ENCODE results near the gene GALNT7.

Gene GALNT7

GRCh38 chr4:173258866-173259265 lies 90.3 kb downstream of the GALNT7 start:
- no peak for TF ChIP-seq CTCF (IDR thresholded peaks at IDR 0.05; ENCODE audit: low read depth, low read length)
- H3K27ac ChIP-seq = no peak overlapping the region
- H3K9me3 ChIP-seq (ENCODE audit: severe bottlenecking) = no peaks in the 10 kb centered on the region
- no peaks in the 10 kb centered on the region for H3K27me3 ChIP-seq (ENCODE audit: insufficient read depth, low read depth, severe bottlenecking)
- DNase-seq = no peak
- no peaks in the 10 kb centered on the region for H3K36me3 ChIP-seq
- no peak overlapping the region for H3K4me3 ChIP-seq (ENCODE audit: low read depth, low read length)

GRCh38 chr4:173259310-173259709 lies 90.7 kb downstream of the GALNT7 start:
- no peaks in the 10 kb centered on the region for H3K36me3 ChIP-seq
- no peak for TF ChIP-seq CTCF (IDR thresholded peaks at IDR 0.05; ENCODE audit: low read depth, low read length)
- no peak overlapping the region for H3K27ac ChIP-seq
- H3K9me3 ChIP-seq (ENCODE audit: severe bottlenecking) = no peaks in the 10 kb centered on the region
- DNase-seq = no peak
- H3K27me3 ChIP-seq (ENCODE audit: insufficient read depth, low read depth, severe bottlenecking) = no peaks in the 10 kb centered on the region
- no peak overlapping the region for H3K4me3 ChIP-seq (ENCODE audit: low read depth, low read length)

GRCh38 chr4:173261052-173261451 lies 92.4 kb downstream of the GALNT7 start:
- no peaks in the 10 kb centered on the region for H3K27me3 ChIP-seq (ENCODE audit: insufficient read depth, low read depth, severe bottlenecking)
- H3K36me3 ChIP-seq = no peaks in the 10 kb centered on the region
- H3K9me3 ChIP-seq (ENCODE audit: severe bottlenecking) = no peaks in the 10 kb centered on the region
- H3K4me3 ChIP-seq (ENCODE audit: low read depth, low read length) = no peak overlapping the region
- H3K27ac ChIP-seq = no peak overlapping the region
- TF ChIP-seq CTCF (IDR thresholded peaks at IDR 0.05; ENCODE audit: low read depth, low read length) = no peak
- DNase-seq = no peak

- no peaks in the 10 kb centered on the region for H3K27me3 ChIP-seq (ENCODE audit: insufficient read depth, low read depth, severe bottlenecking)
- no peaks in the 10 kb centered on the region for H3K36me3 ChIP-seq
- H3K4me3 ChIP-seq (ENCODE audit: low read depth, low read length) = no peak overlapping the region
- no peaks in the 10 kb centered on the region for H3K9me3 ChIP-seq (ENCODE audit: severe bottlenecking)
- DNase-seq = no peak
- TF ChIP-seq CTCF (IDR thresholded peaks at IDR 0.05; ENCODE audit: low read depth, low read length) = no peak
- no peak overlapping the region for H3K27ac ChIP-seq
Measured at GRCh38 chr4:173262375-173262774, 93.8 kb downstream of the GALNT7 start.

- Histone ChIP-seq H3K27me3 (ENCODE audit: insufficient read depth, low read depth, severe bottlenecking) (no peaks in the 10 kb centered on the region), H3K27ac (no peak overlapping the region), H3K4me3 (ENCODE audit: low read depth, low read length) (no peak overlapping the region), H3K9me3 (ENCODE audit: severe bottlenecking) (no peaks in the 10 kb centered on the region), H3K36me3 (no peaks in the 10 kb centered on the region)
- TF ChIP-seq CTCF (IDR thresholded peaks at IDR 0.05; ENCODE audit: low read depth, low read length) = no peak
- DNase-seq = no peak
Measured at GRCh38 chr4:173264245-173264644, 95.6 kb downstream of the GALNT7 start.

GRCh38 chr4:173264684-173265185 lies 96.1 kb downstream of the GALNT7 start:
- DNase-seq = no peak
- H3K27ac ChIP-seq = no peak overlapping the region
- no peak for TF ChIP-seq CTCF (IDR thresholded peaks at IDR 0.05; ENCODE audit: low read depth, low read length)
- no peaks in the 10 kb centered on the region for H3K36me3 ChIP-seq
- H3K9me3 ChIP-seq (ENCODE audit: severe bottlenecking) = no peaks in the 10 kb centered on the region
- no peak overlapping the region for H3K4me3 ChIP-seq (ENCODE audit: low read depth, low read length)
- H3K27me3 ChIP-seq (ENCODE audit: insufficient read depth, low read depth, severe bottlenecking) = no peaks in the 10 kb centered on the region
